HepG2 (cell line): ENCODE measurements around the gene CGB5. TPM values are rescaled to one million over a fixed set of nuclear protein-coding genes. Genes with fewer than 3 reads are reported as not detected.

Experiments
- ADNP ChIP-seq: sonication (generic); formaldehyde crosslinking; IDR thresholded peaks from 2 replicates; pipeline ENCODE4 v1.4.0; 2020; ENCODE audit warnings: missing genetic modification reagents
- GFI1 ChIP-seq: sonication (generic); formaldehyde crosslinking; IDR thresholded peaks from 2 replicates; pipeline ENCODE4 v1.5.0; 2020; ENCODE audit warnings: missing genetic modification reagents, mild to moderate bottlenecking, borderline replicate concordance
- HNF1A ChIP-seq, 2 experiments: sonication (generic) in 1 of 2; formaldehyde crosslinking in 1 of 2; IDR thresholded peaks; 2 replicates each; pipeline versions ENCODE4 v1.4.0 to v1.6.1; 2016 to 2020; ENCODE audit warnings: borderline replicate concordance in 1 of 2, low read depth in 1 of 2, mild to moderate bottlenecking in 1 of 2, missing genetic modification reagents in 1 of 2
- JUND ChIP-seq: sonication (generic); formaldehyde crosslinking; IDR thresholded peaks from 2 replicates; pipeline ENCODE4 v1.8.0; 2022; ENCODE audit warnings: mild to moderate bottlenecking, missing genetic modification reagents
- KDM1A ChIP-seq: IDR thresholded peaks from 2 replicates; pipeline ENCODE4 v1.6.1; 2016; ENCODE audit warnings: missing compliant biosample characterization
- KLF16 ChIP-seq, 2 experiments: sonication (generic) in 1 of 2; formaldehyde crosslinking in 1 of 2; IDR thresholded peaks; 2 replicates each; pipeline versions ENCODE4 v1.6.1 to v1.8.0; 2016 to 2023; ENCODE audit warnings: missing genetic modification reagents in 2 of 2, missing compliant biosample characterization in 1 of 2
- MAZ ChIP-seq, 2 experiments: sonication (generic) in 1 of 2; formaldehyde crosslinking in 1 of 2; IDR thresholded peaks; 2 replicates each; pipeline versions ENCODE4 v1.5.0 to v1.6.1; 2012 to 2020; ENCODE audit warnings: low read depth in 2 of 2, mild to moderate bottlenecking in 2 of 2, borderline replicate concordance in 1 of 2, improper control_type of control experiment in 1 of 2, low read length in 1 of 2, missing genetic modification reagents in 1 of 2, moderate library complexity in 1 of 2
- MTA1 ChIP-seq: sonication (generic); formaldehyde crosslinking; IDR thresholded peaks from 2 replicates; pipeline ENCODE4 v1.4.0; 2020; ENCODE audit warnings: missing genetic modification reagents, mild to moderate bottlenecking, borderline replicate concordance
- PAWR ChIP-seq: sonication (generic); formaldehyde crosslinking; IDR thresholded peaks from 2 replicates; pipeline ENCODE4 v1.4.0; 2020; ENCODE audit warnings: missing genetic modification reagents, mild to moderate bottlenecking, borderline replicate concordance
- PHB2 ChIP-seq: fragments of 450-650 bp; IDR thresholded peaks from 2 replicates; pipeline ENCODE4 v1.6.1; 2018; ENCODE audit not compliant: partially characterized antibody
- POLR2G ChIP-seq: fragments of 200-400 bp; formaldehyde crosslinking; IDR thresholded peaks from 2 replicates; pipeline ENCODE4 v1.6.1; 2018; ENCODE audit warnings: mild to moderate bottlenecking, low read depth, low read length, moderate library complexity
- TSC22D2 ChIP-seq: sonication (generic); formaldehyde crosslinking; IDR thresholded peaks from 2 replicates; pipeline ENCODE4 v1.5.1; 2020; ENCODE audit warnings: missing genetic modification reagents, mild to moderate bottlenecking, borderline replicate concordance
- ZFX ChIP-seq: sonication (generic); formaldehyde crosslinking; IDR thresholded peaks from 2 replicates; pipeline ENCODE4 v1.4.0; 2020; ENCODE audit warnings: mild to moderate bottlenecking, low read depth, missing genetic modification reagents, moderate library complexity
- ZNF329 ChIP-seq: sonication (generic); formaldehyde crosslinking; IDR thresholded peaks from 2 replicates; pipeline ENCODE4 v1.9.0; 2021; ENCODE audit warnings: low read depth, mild to moderate bottlenecking, missing genetic modification reagents
- ZSCAN29 ChIP-seq: sonication (generic); formaldehyde crosslinking; conservative IDR thresholded peaks from 2 replicates; pipeline ENCODE4 v1.4.0; 2020; ENCODE audit warnings: mild to moderate bottlenecking, missing genetic modification reagents
- polyA plus RNA-seq, 8 experiments: library from polyadenylated mRNA; depleted of rRNA in 3 of 8; stranded (reverse) in 7 of 8; unstranded in 1 of 8; fragments of >200 nt; fragmentation: Illumina TruSeq in 4 of 8; extraction: Trizol in 4 of 8; gene quantifications; 2 replicates each; pipeline versions ENCODE4 v1.2.1 to v1.2.3, GENCODE V29; 2011 to 2016; ENCODE audit warnings: low read depth in 4 of 8, missing spikeins in 1 of 8, mixed read lengths in 1 of 8; ENCODE audit not compliant: insufficient read depth in 1 of 8
- total RNA-seq, 5 experiments: library from RNA; depleted of rRNA; stranded (reverse); fragments of >200 nt; fragmentation: Illumina TruSeq; extraction: Trizol; gene quantifications; 2 replicates each; pipeline ENCODE4 v1.2.3, GENCODE V29; 2016; ENCODE audit warnings: low read depth in 1 of 5
- TF ChIP-seq, protein P1 (sequence below): sonication (generic); formaldehyde crosslinking; IDR thresholded peaks from 2 replicates; pipeline ENCODE4 v1.8.1; 2023; ENCODE audit warnings: mild to moderate bottlenecking, missing genetic modification reagents
- TF ChIP-seq, protein P2 (sequence below): sonication (generic); formaldehyde crosslinking; IDR thresholded peaks from 2 replicates; pipeline ENCODE4 v1.5.1; 2020; ENCODE audit warnings: mild to moderate bottlenecking, missing genetic modification reagents, moderate library complexity

Gene CGB5
- total and polyA plus RNA-seq, 2 of the 13 experiments (the other 11 are each of a cell fraction or from before 2014, with no cell fraction given) = not detected

DNA sequence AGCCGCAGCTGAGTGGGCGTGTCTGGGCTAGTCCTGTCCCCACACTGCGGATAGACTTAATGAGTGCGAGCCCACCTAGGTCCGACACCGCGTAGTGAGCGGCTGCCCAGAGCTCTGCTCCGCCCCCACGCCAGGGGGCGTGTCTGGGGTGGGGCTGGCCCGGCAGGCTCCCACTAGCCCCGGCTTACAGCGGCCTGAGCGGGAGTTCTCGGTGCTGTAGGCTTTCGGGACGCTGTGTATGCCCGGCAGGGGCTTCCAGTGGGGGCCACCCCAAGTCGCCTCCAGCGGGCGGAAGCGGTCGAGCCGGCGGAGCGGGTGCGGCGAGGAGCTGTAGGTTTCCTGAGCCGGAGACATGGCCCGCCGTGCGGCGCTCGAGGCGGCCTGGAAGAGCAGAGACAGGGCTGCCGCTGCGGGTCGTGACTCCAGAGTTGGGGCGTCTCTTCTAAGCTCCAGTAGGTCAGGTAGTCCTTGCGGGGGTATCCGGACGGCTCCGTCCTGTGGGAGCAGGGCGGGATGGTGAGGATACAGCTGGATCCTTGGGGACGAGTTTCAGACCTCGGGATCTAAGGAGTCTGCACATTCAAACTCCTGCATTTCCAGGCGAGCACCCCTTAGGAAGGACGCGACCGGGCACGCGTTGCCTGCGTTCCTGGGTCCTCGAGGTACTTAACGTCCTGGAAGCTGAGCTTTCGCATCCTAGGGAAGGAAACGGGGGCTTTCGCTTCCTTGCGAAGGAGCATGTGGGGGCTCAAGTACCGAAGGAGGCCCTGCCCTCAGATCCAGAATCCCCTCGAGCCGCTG, 12.7 kb downstream of the CGB5 start (continued):
- TF ChIP-seq, protein P1, sequence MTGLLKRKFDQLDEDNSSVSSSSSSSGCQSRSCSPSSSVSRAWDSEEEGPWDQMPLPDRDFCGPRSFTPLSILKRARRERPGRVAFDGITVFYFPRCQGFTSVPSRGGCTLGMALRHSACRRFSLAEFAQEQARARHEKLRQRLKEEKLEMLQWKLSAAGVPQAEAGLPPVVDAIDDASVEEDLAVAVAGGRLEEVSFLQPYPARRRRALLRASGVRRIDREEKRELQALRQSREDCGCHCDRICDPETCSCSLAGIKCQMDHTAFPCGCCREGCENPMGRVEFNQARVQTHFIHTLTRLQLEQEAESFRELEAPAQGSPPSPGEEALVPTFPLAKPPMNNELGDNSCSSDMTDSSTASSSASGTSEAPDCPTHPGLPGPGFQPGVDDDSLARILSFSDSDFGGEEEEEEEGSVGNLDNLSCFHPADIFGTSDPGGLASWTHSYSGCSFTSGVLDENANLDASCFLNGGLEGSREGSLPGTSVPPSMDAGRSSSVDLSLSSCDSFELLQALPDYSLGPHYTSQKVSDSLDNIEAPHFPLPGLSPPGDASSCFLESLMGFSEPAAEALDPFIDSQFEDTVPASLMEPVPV (CRISPR knock-in tag) = peak; percentile 34; the same call in 1 of the 2 replicates
- TF ChIP-seq PHB2 = no peak
- TF ChIP-seq GFI1 (CRISPR knock-in tag) = 0 out of 2 replicates have a peak, but pooled peaks have one; percentile 26
- TF ChIP-seq KDM1A (CRISPR knock-in tag) = no peak
- no peak for TF ChIP-seq ZNF329 (CRISPR knock-in tag)
- no peak for TF ChIP-seq JUND (CRISPR knock-in tag)
- no peak for TF ChIP-seq MTA1
- no peak for TF ChIP-seq ADNP
- no peak for TF ChIP-seq PAWR (CRISPR knock-in tag)
- TF ChIP-seq POLR2G = no peak
- TF ChIP-seq ZSCAN29 (CRISPR knock-in tag) = no peak
- TF ChIP-seq, protein P2, sequence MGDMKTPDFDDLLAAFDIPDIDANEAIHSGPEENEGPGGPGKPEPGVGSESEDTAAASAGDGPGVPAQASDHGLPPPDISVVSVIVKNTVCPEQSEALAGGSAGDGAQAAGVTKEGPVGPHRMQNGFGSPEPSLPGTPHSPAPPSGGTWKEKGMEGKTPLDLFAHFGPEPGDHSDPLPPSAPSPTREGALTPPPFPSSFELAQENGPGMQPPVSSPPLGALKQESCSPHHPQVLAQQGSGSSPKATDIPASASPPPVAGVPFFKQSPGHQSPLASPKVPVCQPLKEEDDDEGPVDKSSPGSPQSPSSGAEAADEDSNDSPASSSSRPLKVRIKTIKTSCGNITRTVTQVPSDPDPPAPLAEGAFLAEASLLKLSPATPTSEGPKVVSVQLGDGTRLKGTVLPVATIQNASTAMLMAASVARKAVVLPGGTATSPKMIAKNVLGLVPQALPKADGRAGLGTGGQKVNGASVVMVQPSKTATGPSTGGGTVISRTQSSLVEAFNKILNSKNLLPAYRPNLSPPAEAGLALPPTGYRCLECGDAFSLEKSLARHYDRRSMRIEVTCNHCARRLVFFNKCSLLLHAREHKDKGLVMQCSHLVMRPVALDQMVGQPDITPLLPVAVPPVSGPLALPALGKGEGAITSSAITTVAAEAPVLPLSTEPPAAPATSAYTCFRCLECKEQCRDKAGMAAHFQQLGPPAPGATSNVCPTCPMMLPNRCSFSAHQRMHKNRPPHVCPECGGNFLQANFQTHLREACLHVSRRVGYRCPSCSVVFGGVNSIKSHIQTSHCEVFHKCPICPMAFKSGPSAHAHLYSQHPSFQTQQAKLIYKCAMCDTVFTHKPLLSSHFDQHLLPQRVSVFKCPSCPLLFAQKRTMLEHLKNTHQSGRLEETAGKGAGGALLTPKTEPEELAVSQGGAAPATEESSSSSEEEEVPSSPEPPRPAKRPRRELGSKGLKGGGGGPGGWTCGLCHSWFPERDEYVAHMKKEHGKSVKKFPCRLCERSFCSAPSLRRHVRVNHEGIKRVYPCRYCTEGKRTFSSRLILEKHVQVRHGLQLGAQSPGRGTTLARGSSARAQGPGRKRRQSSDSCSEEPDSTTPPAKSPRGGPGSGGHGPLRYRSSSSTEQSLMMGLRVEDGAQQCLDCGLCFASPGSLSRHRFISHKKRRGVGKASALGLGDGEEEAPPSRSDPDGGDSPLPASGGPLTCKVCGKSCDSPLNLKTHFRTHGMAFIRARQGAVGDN (CRISPR knock-in tag) = peak; percentile 74
- TF ChIP-seq KLF16 (CRISPR knock-in tag; IDR thresholded peaks at IDR 0.05) = 0 out of 4 replicates have a peak, but pooled peaks of 1 of the 2 experiments have one; percentile 50
- 0 out of 2 replicates have a peak, but pooled peaks have one; percentile 24 for TF ChIP-seq ZFX (CRISPR knock-in tag)
- no peak for TF ChIP-seq MAZ (IDR thresholded peaks at IDR 0.05; ENCODE audit: borderline replicate concordance, low read depth, low read length)
- TF ChIP-seq MAZ (CRISPR knock-in tag; IDR thresholded peaks at IDR 0.05; ENCODE audit: low read depth) = 0 out of 2 replicates have a peak, but pooled peaks have one; percentile 12
- TF ChIP-seq TSC22D2 (CRISPR knock-in tag) = no peak
- TF ChIP-seq HNF1A (IDR thresholded peaks at IDR 0.05; ENCODE audit: low read depth) = no peak
- no peak for TF ChIP-seq HNF1A (CRISPR knock-in tag; IDR thresholded peaks at IDR 0.05; ENCODE audit: borderline replicate concordance)
